Activated CD8-positive, alpha-beta T cell treated with anti-CD3 and anti-CD28 coated beads for 36 hours (primary cell): ENCODE measurements around the gene ACVR2A. TPM values are rescaled to one million over a fixed set of nuclear protein-coding genes. Genes with fewer than 3 reads are reported as not detected.

Experiments
- ATAC-seq: fragments of 200-7000 bp; cut with Tn5 transposase; one replicate; pipeline ENCODE4 v1.10.0; 2021; ENCODE audit warnings: mild to moderate bottlenecking, moderate library complexity
- CTCF ChIA-PET: fragments of 350-600 bp; sonication (Branson Sonifier 250); formaldehyde crosslinking; loops from one replicate; lab custom pipeline; 2021; ENCODE audit warnings: antibody characterized with exemption; lab: Charles Lee
- POLR2A ChIA-PET: fragments of 350-600 bp; sonication (Branson Sonifier 250); formaldehyde crosslinking; loops from one replicate; lab custom pipeline; 2021; ENCODE audit warnings: antibody characterized with exemption; lab: Charles Lee
- DNase-seq: peaks from one replicate; pipeline ENCODE4 v3.0.0-alpha.2; 2020
- H3K27ac Mint-ChIP-seq: one replicate; pipeline ENCODE4 v1.8.0; 2021; ENCODE audit warnings: mild to moderate bottlenecking, mixed read lengths
- H3K27me3 Mint-ChIP-seq: one replicate; pipeline ENCODE4 v1.8.0; 2021; ENCODE audit warnings: mixed read lengths
- H3K36me3 Mint-ChIP-seq: one replicate; pipeline ENCODE4 v1.8.0; 2021; ENCODE audit warnings: low read depth, mixed read lengths
- H3K4me1 Mint-ChIP-seq: one replicate; pipeline ENCODE4 v1.8.0; 2021; ENCODE audit warnings: low read depth, mixed read lengths
- H3K4me3 Mint-ChIP-seq: one replicate; pipeline ENCODE4 v1.8.0; 2021; ENCODE audit warnings: mild to moderate bottlenecking, moderate library complexity, mixed read lengths
- H3K9me3 Mint-ChIP-seq: one replicate; pipeline ENCODE4 v1.8.0; 2021; ENCODE audit warnings: mixed read lengths
- CTCF ChIP-seq: fragments of 200-600 bp; IDR thresholded peaks from one replicate; pipeline ENCODE4 v1.8.0; 2022; ENCODE audit warnings: antibody characterized with exemption, mild to moderate bottlenecking
- intact Hi-C: fragments of 100-400 bp; cut with micrococcal nuclease; formaldehyde crosslinking; loops from one replicate; pipeline ENCODE4 v1.10.0; 2022
- total RNA-seq, 2 experiments: library from RNA; stranded (reverse); gene quantifications; one replicate each; pipeline ENCODE4 v1.2.3, GENCODE V29; 2021

Gene ACVR2A
- total RNA-seq, 2 experiments from 2014 or later, result 0.63 to 1.2 TPM

GRCh38 chr2:147854557-147855134, 9.8 kb downstream of the ACVR2A start:
- DNase-seq (no peak), ATAC-seq (no peak)
- ChIA-PET CTCF (interaction anchor here (0.6 kb wide), 1 partner anchor 33 kb away, joined by 3 read pairs; no protein-coding TSS in a partner anchor), POLR2A (no interaction called here)
- Mint-ChIP-seq H3K4me1 (peaks cover 12% of the 10 kb centered on the region), H3K27ac (no peak overlapping the region), H3K27me3 (peaks cover 14% of the 10 kb centered on the region), H3K4me3 (no peak overlapping the region), H3K9me3 (no peaks in the 10 kb centered on the region), H3K36me3 (no peaks in the 10 kb centered on the region)
- intact Hi-C loops, result no loop called here
- no peak for TF ChIP-seq CTCF

- Mint-ChIP-seq H3K9me3 (no peaks in the 10 kb centered on the region), H3K27ac (no peak overlapping the region), H3K4me3 (no peak overlapping the region), H3K36me3 (no peaks in the 10 kb centered on the region), H3K4me1 (peaks cover 11% of the 10 kb centered on the region), H3K27me3 (peaks cover 10% of the 10 kb centered on the region)
- ATAC-seq, result no peak
- DNase-seq, result no peak
- no peak for TF ChIP-seq CTCF
- ChIA-PET POLR2A (no interaction called here), CTCF (no interaction called here)
- intact Hi-C loops, result no loop called here
These were observed 10.5 kb downstream of the ACVR2A start for GRCh38 chr2:147855316-147855715.

- Mint-ChIP-seq H3K27me3 (peaks cover 7% of the 10 kb centered on the region), H3K9me3 (no peaks in the 10 kb centered on the region), H3K27ac (no peak overlapping the region), H3K4me3 (no peak overlapping the region), H3K36me3 (no peaks in the 10 kb centered on the region), H3K4me1 (peaks cover 4% of the 10 kb centered on the region)
- ATAC-seq, result no peak
- TF ChIP-seq CTCF, result no peak
- CTCF ChIA-PET, result interaction anchor here (1.1 kb wide), 1 partner anchor 12 kb away, joined by 3 read pairs; no protein-coding TSS in a partner anchor
- no peak for DNase-seq
- intact Hi-C loops, result no loop called here
- POLR2A ChIA-PET, result no interaction called here
These were observed 11.1 kb downstream of the ACVR2A start for GRCh38 chr2:147855977-147856376.

GRCh38 chr2:147860009-147860408, 15.2 kb downstream of the ACVR2A start:
- H3K4me3 Mint-ChIP-seq, result no peak overlapping the region
- ChIA-PET POLR2A (no interaction called here), CTCF (no interaction called here)
- intact Hi-C loops, result no loop called here
- DNase-seq, result no peak
- ATAC-seq, result no peak
- no peak for TF ChIP-seq CTCF
- no peaks in the 10 kb centered on the region for H3K36me3 Mint-ChIP-seq
- H3K4me1 Mint-ChIP-seq, result peaks cover 3% of the 10 kb centered on the region
- H3K9me3 Mint-ChIP-seq, result no peaks in the 10 kb centered on the region
- no peaks in the 10 kb centered on the region for H3K27me3 Mint-ChIP-seq
- no peak overlapping the region for H3K27ac Mint-ChIP-seq

- ATAC-seq, result no peak
- Mint-ChIP-seq H3K27me3 (no peaks in the 10 kb centered on the region), H3K27ac (no peak overlapping the region), H3K9me3 (no peaks in the 10 kb centered on the region), H3K36me3 (no peaks in the 10 kb centered on the region), H3K4me3 (no peak overlapping the region), H3K4me1 (peaks cover 3% of the 10 kb centered on the region)
- CTCF ChIA-PET, result no interaction called here
- POLR2A ChIA-PET, result no interaction called here
- no peak for DNase-seq
- TF ChIP-seq CTCF, result no peak
- intact Hi-C loops, result no loop called here
These were observed 18.2 kb downstream of the ACVR2A start for GRCh38 chr2:147862859-147863516.
